GM19324 (cell line): ENCODE data around the gene IGF1R.
"Not testable (repeated sequence)": the region's sequence is repeated elsewhere in the genome, so short reads cannot be mapped to it uniquely, and the experiment has no call there.

Source experiments
- ATAC-seq: cut with Tn5 transposase; IDR thresholded peaks from one replicate; pipeline ENCODE4 v1.9.1; 2021; ENCODE audit warnings: mild to moderate bottlenecking, moderate library complexity; ENCODE audit not compliant: unreplicated experiment, low FRiP score

Gene IGF1R

GRCh38 chr15:98647774-98648653 is at the start of gene IGF1R:
TSS of gene IGF1R (plus strand) at chr15:98648539. CDS start at chr15:98649582, 1,043 bp downstream.
- ATAC-seq: peak; percentile 78

GRCh38 chr15:98599909-98600691 is 48.2 kb upstream of the IGF1R start:
- no peak for ATAC-seq

GRCh38 chr15:98604983-98605382 is 43.4 kb upstream of the IGF1R start:
- no peak for ATAC-seq

DNA sequence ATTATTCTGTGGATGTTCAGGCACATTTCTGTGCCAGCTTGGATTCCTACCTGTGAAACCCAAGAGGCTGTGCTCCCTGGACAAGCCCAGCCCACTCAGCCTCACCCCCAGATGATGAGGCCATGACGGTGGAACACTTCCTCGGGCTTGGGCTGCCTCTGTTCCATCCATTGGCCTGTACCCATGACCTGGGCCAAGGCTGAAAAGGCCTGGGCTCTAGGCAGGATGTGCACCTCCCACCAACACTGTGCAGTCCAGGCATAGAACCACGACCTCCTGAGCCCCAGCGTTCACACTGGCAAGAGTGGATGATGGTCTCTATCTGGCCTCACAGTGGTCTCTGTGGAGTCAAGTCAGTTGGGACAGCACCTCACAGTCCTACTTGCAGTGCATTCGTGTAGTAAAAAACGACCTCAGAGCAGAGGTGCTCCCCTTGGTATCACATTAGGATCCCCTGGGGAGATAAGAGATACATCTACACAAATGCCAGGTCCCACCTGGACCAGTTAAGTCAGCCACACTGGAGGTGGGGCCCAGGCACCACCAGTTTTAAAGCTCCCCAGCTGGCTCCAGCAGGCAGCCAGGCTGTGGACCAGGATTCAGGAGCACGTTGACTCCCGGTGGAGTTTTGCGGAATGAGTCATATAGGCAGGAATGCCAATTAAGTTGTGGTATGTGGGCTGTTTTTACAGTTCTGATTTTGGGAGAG is 39.0 kb upstream of the IGF1R start:
- ATAC-seq: no peak

DNA sequence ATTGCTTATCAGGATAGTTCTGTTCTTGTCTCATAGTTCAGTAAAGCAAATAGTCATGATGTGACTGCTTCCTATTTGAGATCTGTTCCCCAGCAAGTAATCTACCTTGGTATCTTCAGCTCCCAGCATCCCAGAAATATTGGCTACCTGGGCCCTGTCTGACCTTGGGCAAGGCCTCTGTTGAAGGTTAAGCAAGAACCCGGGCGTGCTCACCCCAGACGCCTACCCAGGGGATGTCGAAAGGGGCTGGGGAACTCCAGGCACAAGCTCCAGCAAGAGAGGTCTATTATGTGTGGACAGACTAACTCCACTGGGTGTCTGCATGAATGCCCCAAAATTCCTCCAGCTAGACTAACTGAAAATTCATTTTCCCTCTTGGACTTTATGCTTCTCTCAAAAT is 37.3 kb upstream of the IGF1R start:
- ATAC-seq: no peak

DNA sequence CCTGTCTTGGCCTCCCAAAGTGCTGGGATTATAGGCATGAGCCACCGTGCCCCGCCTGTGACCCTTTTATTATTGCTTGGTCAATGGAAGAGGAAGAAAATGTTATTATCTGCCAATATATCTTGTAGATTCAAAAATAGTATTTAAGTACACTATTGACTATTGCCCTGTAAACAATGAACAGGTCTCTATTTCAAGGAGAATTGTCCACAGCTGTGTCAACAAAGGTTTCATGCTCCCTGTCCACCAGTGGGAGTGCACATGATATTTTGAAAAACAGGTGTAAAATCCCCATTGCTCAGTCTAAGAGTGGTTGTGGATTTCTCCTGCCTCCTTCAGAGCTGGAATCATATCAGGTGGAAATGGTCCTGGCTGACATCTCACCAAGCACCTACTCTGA is 36.5 kb upstream of the IGF1R start:
- no peak for ATAC-seq

DNA sequence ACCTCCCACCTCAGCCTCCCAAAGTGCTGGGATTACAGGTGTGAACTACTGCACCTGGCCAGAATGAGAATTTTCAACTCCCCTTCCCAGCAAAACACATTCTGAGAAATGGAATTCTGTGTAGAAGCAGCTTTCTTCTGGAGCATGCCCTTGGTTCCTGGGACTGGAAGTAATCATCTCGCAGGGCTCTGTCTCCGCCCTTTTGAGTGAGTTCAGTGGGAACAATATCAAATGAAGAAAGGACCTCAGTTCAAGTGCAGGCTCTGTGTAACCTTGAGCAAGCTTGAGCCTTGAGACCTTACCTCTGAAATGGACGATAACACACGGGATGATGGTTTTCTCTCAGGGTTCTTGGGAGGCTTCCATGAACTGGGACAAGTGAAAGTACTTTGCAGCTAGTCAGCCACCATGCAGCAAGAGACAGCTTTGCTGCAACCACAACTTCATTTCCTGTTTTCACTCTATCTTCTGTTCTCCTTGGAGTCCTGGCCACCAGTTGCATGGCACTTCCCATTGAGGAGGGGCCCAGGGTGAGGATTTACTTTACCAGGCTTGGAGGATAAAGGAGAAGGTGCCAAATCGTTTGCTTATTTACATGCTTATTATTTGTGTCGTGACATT is 35.7 kb upstream of the IGF1R start:
- no peak for ATAC-seq

GRCh38 chr15:98614681-98615080 is 33.7 kb upstream of the IGF1R start:
- ATAC-seq: no peak

DNA sequence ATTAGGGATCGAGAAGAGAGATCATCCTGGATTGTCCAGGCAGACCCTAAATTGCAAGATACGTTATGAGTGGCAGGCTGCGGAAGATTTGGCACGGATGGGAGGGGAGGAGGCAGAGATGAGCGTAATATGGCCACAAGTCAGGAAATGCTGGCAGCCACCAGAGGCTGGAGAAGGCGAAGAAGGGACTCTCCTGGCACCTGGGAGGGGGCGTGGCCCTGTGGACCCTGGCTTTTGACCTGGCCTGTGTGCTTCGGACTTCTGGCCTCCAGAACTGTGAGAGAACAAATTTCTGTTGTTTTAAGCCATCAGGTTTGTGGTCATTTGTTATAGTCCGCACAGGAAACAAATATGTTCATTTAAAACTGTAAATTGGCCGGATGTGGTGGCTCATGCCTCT is 31.9 kb upstream of the IGF1R start:
- ATAC-seq: no peak

DNA sequence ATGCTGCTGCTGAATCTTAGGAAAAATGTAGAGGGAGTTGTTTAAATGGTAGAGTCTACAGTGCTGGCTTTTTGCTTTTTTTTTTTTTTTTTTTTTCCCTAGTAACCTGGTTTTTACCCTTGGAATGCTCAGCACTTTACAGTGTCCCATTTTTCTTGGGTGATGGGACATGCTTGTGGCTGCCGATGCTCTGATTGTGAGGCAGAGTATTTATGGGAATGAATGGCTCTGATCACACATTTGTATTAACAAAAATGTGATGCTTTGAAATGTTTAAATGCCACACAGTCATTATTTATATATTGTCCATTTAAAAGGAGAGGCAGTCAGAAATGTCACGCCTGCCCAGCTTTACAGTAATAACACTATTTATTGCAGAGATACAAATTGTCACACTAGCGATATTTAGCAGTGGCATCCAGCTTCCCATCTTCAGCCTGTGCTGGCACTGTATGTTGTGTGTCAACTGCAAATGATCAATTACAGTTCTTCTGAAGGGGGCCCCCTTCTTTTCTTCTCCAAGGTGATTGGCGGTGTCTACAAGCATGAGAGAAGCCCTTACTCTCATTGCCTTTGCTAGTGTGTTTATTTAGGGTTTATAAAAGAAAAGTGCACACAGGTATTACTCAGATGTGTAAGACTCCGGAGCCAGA is 30.9 kb upstream of the IGF1R start:
- ATAC-seq: no peak

DNA sequence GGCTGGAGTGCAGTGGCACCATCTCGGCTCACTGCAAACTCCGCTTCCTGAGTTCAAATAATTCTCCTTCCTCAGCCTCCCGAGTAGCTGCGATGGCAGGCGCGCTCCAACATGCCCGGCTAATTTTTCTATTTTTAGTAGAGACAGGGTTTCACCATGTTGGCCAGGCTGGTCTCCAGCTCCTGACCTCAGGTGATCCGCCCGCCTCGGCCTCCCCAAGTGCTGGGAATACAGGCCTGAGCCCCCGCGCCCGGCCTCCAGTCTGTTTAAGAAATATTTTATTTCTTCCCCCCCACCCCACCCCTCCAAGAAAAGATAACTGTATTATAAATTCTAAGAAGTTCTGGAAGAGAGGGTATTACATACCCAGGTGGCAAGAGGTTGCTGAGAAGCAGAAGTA is 29.8 kb upstream of the IGF1R start:
- not testable (repeated sequence) for ATAC-seq

GRCh38 chr15:98620020-98620419 is 28.3 kb upstream of the IGF1R start:
- no peak for ATAC-seq

GRCh38 chr15:98621021-98621420 is 27.3 kb upstream of the IGF1R start:
- ATAC-seq: no peak

- no peak for ATAC-seq
Observed at GRCh38 chr15:98625614-98626013, 22.7 kb upstream of the IGF1R start.

DNA sequence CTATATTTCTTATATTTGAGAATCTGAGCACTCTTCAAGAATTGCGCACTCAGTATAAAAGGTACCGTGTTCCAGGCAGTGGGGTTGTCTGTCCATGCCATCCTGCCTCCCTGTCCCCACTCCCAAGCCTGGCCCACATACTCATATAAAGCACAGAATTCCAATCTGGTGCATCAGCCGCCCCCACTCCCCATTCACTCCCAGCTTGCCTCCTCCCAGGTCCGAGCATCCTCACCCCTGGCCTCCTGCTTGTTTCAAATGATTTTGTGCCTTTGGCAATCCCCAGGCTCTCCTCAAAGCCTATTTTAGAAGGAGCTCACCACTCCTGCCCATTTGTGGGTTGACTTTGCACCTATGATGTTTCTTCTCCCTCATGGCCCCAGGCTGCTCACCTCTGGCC is 22.2 kb upstream of the IGF1R start:
- no peak for ATAC-seq

GRCh38 chr15:98628216-98628615 is 20.1 kb upstream of the IGF1R start:
- ATAC-seq: no peak

- ATAC-seq: no peak
Observed at GRCh38 chr15:98635848-98636247, 12.5 kb upstream of the IGF1R start.

DNA sequence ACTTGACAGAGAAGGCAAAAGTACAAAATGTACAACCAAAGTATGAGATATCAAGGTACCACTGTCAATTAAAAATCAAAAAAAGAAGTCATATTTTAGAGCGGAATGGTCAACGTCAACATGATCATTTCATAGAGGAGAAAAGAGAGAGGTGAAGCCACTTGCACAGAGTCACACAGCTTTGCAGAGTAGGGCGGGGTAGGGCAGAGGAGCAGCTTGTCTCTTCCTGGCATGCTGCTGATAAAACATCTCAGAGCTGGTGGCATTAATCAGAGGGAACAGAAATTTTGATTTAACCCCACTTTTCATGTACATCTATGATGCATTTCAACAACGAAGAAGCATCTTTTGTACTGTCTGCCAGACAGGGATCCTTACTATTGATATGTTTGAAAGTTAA is 5.2 kb upstream of the IGF1R start:
- no peak for ATAC-seq

DNA sequence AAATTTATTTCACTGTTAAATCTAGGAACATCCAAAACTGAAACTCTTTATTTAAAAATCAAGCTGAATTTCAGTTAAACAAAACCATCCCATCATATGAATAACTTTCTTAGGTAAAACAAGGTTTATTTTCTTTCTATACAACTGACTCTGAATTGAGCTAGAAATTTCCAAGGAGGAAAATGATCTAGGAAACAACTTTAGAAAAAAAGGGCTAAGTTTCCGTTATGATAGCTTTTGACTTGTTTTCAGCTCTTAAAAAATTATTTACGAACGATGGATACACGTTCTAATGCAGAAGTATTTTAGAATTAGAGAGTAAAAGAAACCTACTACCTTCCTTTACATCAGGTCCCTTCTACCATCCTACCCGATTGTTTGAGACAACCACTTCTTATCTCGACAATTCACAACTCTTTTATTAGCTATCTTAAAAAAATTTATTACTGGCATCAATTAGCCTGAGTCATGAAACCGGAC is 1.8 kb upstream of the IGF1R start:
- ATAC-seq: no peak
